Measurements from ENCODE around the gene STAC2. TPM values are rescaled to one million over a fixed set of nuclear protein-coding genes. Genes with fewer than 3 reads are reported as not detected.

Gene STAC2
- total RNA-seq, 4 donors from 2014 or later = 0.20 to 0.30 TPM; not detected in 2

- H3K4me1 ChIP-seq = peaks cover 0 to 8% (median 2%) of the 10 kb centered on the region in 4 donors
- H3K27me3 ChIP-seq = peaks cover 0 to 50% of the 10 kb centered on the region in 2 donors
- DNase-seq (ENCODE audit: low spot score in 2 of 2) = no peak
- no peak overlapping the region for H3K27ac ChIP-seq
- TF ChIP-seq CTCF (IDR thresholded peaks at IDR 0.05) = peak in 2 of 5 experiments; percentile 13 to 33
- no peak for TF ChIP-seq POLR2A (IDR thresholded peaks at IDR 0.05)
- no peaks in the 10 kb centered on the region for H3K9me3 ChIP-seq
- WGBS, 2 donors = 27 to 34% methylated on average over 11 to 14 of the region's 16 CpGs
- no peak overlapping the region for H3K4me3 ChIP-seq
- no peaks in the 10 kb centered on the region for H3K36me3 ChIP-seq
Observed at GRCh38 chr17:39239640-39240314, 14.0 kb upstream of the STAC2 start.

GRCh38 chr17:39238311-39238972 is 12.7 kb upstream of the STAC2 start:
- Histone ChIP-seq H3K4me3 (no peak overlapping the region), H3K4me1 (no peaks in the 10 kb centered on the region), H3K27ac (no peak overlapping the region), H3K27me3 (peaks cover 0 to 64% of the 10 kb centered on the region in 2 donors), H3K36me3 (no peaks in the 10 kb centered on the region), H3K9me3 (no peaks in the 10 kb centered on the region)
- 39 to 40% methylated on average over 13 to 15 of the region's 15 CpGs for WGBS, 2 donors
- no peak for DNase-seq (ENCODE audit: low spot score in 2 of 2)
- TF ChIP-seq POLR2A (IDR thresholded peaks at IDR 0.05) = no peak
- no peak for TF ChIP-seq CTCF (IDR thresholded peaks at IDR 0.05)
- no peak for TF ChIP-seq EP300 (IDR thresholded peaks at IDR 0.05)

- 85 to 90% methylated on average over 6 to 7 of the region's 7 CpGs for WGBS, 2 donors
- Histone ChIP-seq H3K27me3 (peaks cover 0 to 68% of the 10 kb centered on the region in 2 donors), H3K27ac (no peak overlapping the region), H3K4me1 (peaks cover 0 to 1% (median 0%) of the 10 kb centered on the region in 4 donors), H3K36me3 (no peaks in the 10 kb centered on the region), H3K4me3 (no peak overlapping the region), H3K9me3 (no peaks in the 10 kb centered on the region)
- no peak for TF ChIP-seq EP300 (IDR thresholded peaks at IDR 0.05)
- TF ChIP-seq CTCF (IDR thresholded peaks at IDR 0.05) = no peak
- TF ChIP-seq POLR2A (IDR thresholded peaks at IDR 0.05) = no peak
- DNase-seq (ENCODE audit: low spot score in 2 of 2) = no peak
Observed at GRCh38 chr17:39237586-39237985, 11.8 kb upstream of the STAC2 start.

- 70 to 82% methylated on average over 4 to 6 of the region's 6 CpGs for WGBS, 2 donors
- DNase-seq (ENCODE audit: low spot score in 2 of 2) = no peak
- H3K9me3 ChIP-seq = no peaks in the 10 kb centered on the region
- no peaks in the 10 kb centered on the region for H3K36me3 ChIP-seq
- H3K4me1 ChIP-seq = peaks cover 0 to 7% (median 0%) of the 10 kb centered on the region in 4 donors
- H3K27me3 ChIP-seq = peaks cover 0 to 72% of the 10 kb centered on the region in 2 donors
- no peak overlapping the region for H3K27ac ChIP-seq
- TF ChIP-seq POLR2A (IDR thresholded peaks at IDR 0.05) (no peak), CTCF (IDR thresholded peaks at IDR 0.05) (no peak), EP300 (IDR thresholded peaks at IDR 0.05) (no peak)
- H3K4me3 ChIP-seq = no peak overlapping the region
Observed at GRCh38 chr17:39236981-39237441, 11.3 kb upstream of the STAC2 start.

- DNase-seq (ENCODE audit: low spot score in 2 of 2) = no peak
- no peaks in the 10 kb centered on the region for H3K36me3 ChIP-seq
- 43 to 51% methylated on average over 4 to 5 of the region's 5 CpGs for WGBS, 2 donors
- peaks cover 0 to 12% (median 3%) of the 10 kb centered on the region in 4 donors for H3K4me1 ChIP-seq
- peaks cover 0 to 77% of the 10 kb centered on the region in 2 donors for H3K27me3 ChIP-seq
- TF ChIP-seq EP300 (IDR thresholded peaks at IDR 0.05) (no peak), CTCF (IDR thresholded peaks at IDR 0.05) (no peak)
- no peaks in the 10 kb centered on the region for H3K9me3 ChIP-seq
- no peak overlapping the region for H3K4me3 ChIP-seq
- H3K27ac ChIP-seq = no peak overlapping the region
Observed at GRCh38 chr17:39236450-39236927, 10.7 kb upstream of the STAC2 start.
